ENCODE data around the gene LRFN4.

DNA sequence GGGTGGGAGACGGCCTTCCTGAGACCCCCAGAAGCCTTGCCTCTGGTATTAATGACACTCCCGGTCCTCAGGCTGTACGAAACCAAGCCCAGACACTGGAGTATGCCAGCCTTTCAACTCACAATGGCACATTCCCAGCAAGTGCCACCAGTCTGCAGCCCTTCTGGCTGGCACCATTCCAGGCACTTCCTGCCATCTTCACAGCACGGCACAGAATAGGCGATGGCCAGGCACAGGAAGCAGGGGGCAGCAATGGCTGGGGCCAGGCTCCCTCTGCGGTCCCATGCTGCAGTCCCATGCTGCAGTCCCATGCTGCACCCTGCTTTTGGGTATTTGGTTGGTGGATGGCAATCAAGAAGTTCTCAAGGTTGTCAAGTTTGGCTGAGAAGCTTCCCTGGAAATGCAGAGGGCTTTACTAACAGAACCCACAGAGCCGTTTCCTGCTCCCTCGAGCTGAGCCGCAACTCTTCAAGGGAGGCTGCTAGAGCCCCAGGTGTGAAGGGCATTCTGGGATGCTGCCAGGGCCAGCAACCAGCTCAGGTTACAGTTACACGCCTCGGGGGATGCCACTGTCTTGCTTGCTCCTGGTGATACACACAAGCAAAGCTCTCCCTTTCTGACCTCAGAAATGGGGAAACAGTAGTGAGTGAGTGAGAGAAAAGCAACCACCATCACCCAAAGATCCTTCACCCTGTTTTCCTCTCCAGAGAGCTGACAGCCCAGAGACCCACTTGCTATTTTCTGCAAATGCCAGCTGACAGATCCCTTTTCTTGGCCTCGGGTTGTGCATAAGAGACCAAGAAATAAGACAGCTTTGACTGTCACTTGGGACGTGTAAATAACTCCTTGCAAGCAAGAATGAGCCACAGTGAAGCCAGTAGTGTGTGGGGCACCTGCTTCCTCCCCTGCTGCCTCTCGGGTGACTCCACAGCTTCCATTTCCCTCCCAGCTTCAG lies 23.9 kb downstream of the LRFN4 start:
- TF ChIP-seq CTCF (IDR thresholded peaks at IDR 0.05), result no peak
- TF ChIP-seq, protein P1, sequence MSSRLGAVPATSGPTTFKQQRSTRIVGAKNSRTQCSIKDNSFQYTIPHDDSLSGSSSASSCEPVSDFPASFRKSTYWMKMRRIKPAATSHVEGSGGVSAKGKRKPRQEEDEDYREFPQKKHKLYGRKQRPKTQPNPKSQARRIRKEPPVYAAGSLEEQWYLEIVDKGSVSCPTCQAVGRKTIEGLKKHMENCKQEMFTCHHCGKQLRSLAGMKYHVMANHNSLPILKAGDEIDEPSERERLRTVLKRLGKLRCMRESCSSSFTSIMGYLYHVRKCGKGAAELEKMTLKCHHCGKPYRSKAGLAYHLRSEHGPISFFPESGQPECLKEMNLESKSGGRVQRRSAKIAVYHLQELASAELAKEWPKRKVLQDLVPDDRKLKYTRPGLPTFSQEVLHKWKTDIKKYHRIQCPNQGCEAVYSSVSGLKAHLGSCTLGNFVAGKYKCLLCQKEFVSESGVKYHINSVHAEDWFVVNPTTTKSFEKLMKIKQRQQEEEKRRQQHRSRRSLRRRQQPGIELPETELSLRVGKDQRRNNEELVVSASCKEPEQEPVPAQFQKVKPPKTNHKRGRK (CRISPR knock-in tag; IDR thresholded peaks at IDR 0.05; ENCODE audit: borderline replicate concordance), result no peak
- no peak for TF ChIP-seq E2F4 (CRISPR knock-in tag; IDR thresholded peaks at IDR 0.05; ENCODE audit: borderline replicate concordance, low read depth)
- no peak for TF ChIP-seq FOXK1 (CRISPR knock-in tag; IDR thresholded peaks at IDR 0.05)
- no peak for TF ChIP-seq ATF2 (CRISPR knock-in tag; IDR thresholded peaks at IDR 0.05; ENCODE audit: borderline replicate concordance, low read depth)
- TF ChIP-seq, protein P2, sequence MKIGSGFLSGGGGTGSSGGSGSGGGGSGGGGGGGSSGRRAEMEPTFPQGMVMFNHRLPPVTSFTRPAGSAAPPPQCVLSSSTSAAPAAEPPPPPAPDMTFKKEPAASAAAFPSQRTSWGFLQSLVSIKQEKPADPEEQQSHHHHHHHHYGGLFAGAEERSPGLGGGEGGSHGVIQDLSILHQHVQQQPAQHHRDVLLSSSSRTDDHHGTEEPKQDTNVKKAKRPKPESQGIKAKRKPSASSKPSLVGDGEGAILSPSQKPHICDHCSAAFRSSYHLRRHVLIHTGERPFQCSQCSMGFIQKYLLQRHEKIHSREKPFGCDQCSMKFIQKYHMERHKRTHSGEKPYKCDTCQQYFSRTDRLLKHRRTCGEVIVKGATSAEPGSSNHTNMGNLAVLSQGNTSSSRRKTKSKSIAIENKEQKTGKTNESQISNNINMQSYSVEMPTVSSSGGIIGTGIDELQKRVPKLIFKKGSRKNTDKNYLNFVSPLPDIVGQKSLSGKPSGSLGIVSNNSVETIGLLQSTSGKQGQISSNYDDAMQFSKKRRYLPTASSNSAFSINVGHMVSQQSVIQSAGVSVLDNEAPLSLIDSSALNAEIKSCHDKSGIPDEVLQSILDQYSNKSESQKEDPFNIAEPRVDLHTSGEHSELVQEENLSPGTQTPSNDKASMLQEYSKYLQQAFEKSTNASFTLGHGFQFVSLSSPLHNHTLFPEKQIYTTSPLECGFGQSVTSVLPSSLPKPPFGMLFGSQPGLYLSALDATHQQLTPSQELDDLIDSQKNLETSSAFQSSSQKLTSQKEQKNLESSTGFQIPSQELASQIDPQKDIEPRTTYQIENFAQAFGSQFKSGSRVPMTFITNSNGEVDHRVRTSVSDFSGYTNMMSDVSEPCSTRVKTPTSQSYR (CRISPR knock-in tag; IDR thresholded peaks at IDR 0.05), result no peak
- TF ChIP-seq, protein P3, sequence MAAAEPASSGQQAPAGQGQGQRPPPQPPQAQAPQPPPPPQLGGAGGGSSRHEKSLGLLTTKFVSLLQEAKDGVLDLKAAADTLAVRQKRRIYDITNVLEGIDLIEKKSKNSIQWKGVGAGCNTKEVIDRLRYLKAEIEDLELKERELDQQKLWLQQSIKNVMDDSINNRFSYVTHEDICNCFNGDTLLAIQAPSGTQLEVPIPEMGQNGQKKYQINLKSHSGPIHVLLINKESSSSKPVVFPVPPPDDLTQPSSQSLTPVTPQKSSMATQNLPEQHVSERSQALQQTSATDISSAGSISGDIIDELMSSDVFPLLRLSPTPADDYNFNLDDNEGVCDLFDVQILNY (CRISPR knock-in tag; IDR thresholded peaks at IDR 0.05), result no peak
- no peak for TF ChIP-seq CREM (CRISPR knock-in tag; IDR thresholded peaks at IDR 0.05)
- TF ChIP-seq SMAD4 (CRISPR knock-in tag; IDR thresholded peaks at IDR 0.05), result no peak

Data from WTC11 (cell line).